Activated T-helper 1 cell treated with anti-CD3 and anti-CD28 coated beads, Interleukin-2, amount 50 U/mL, for 16 hours (primary cell): ENCODE results near the gene LPCAT2.

Source experiments
- DNase-seq, 2 donors: peaks; one replicate each; pipeline ENCODE4 v3.0.0-alpha.2; 2020; ENCODE audit warnings: low read depth in 1 of 2, low spot score in 1 of 2

Gene LPCAT2

GRCh38 chr16:55552621-55553020 lies 43.7 kb downstream of the LPCAT2 start:
- no peak for DNase-seq

- DNase-seq: no peak
These were observed 46.6 kb downstream of the LPCAT2 start for GRCh38 chr16:55555436-55555835.

GRCh38 chr16:55557186-55557585 lies 48.3 kb downstream of the LPCAT2 start:
- DNase-seq: no peak

- no peak for DNase-seq
These were observed 50.4 kb downstream of the LPCAT2 start for GRCh38 chr16:55559233-55559632.

- no peak for DNase-seq
These were observed 51.2 kb downstream of the LPCAT2 start for GRCh38 chr16:55559933-55560516.

- DNase-seq: no peak
These were observed 52.5 kb downstream of the LPCAT2 start for GRCh38 chr16:55561319-55561848.

GRCh38 chr16:55562936-55563335 lies 54.1 kb downstream of the LPCAT2 start:
- no peak for DNase-seq

GRCh38 chr16:55563797-55564196 lies 54.9 kb downstream of the LPCAT2 start:
- no peak for DNase-seq

GRCh38 chr16:55565086-55565485 lies 56.2 kb downstream of the LPCAT2 start:
- DNase-seq: no peak

- no peak for DNase-seq
These were observed 57.7 kb downstream of the LPCAT2 start, which contains the start of gene CAPNS2 for GRCh38 chr16:55566432-55567175. CAPNS2 (plus strand) TSS chr16:55566684; CDS start chr16:55566757, 73 bp downstream.

- DNase-seq: no peak
These were observed 58.5 kb downstream of the LPCAT2 start for GRCh38 chr16:55567382-55567781.

GRCh38 chr16:55568207-55568606 lies 59.3 kb downstream of the LPCAT2 start:
- no peak for DNase-seq

GRCh38 chr16:55569025-55569424 lies 60.2 kb downstream of the LPCAT2 start:
- no peak for DNase-seq

GRCh38 chr16:55570159-55570558 lies 61.3 kb downstream of the LPCAT2 start:
- DNase-seq: no peak

- no peak for DNase-seq
These were observed 62.5 kb downstream of the LPCAT2 start for GRCh38 chr16:55571191-55571897.

- no peak for DNase-seq
These were observed 63.6 kb downstream of the LPCAT2 start for GRCh38 chr16:55572439-55572838.

- no peak for DNase-seq
These were observed 65.9 kb downstream of the LPCAT2 start for GRCh38 chr16:55574811-55575210.

- DNase-seq: no peak
These were observed 66.6 kb downstream of the LPCAT2 start for GRCh38 chr16:55575496-55575895.

GRCh38 chr16:55576384-55576783 lies 67.5 kb downstream of the LPCAT2 start:
- DNase-seq: no peak

GRCh38 chr16:55577887-55578286 lies 69.0 kb downstream of the LPCAT2 start:
- no peak for DNase-seq

GRCh38 chr16:55585631-55586030 lies 76.8 kb downstream of the LPCAT2 start:
- DNase-seq: no peak

GRCh38 chr16:55588799-55589198 lies 79.9 kb downstream of the LPCAT2 start:
- DNase-seq: no peak
